ENCODE data around the gene GRAMD2A.

Gene GRAMD2A

DNA sequence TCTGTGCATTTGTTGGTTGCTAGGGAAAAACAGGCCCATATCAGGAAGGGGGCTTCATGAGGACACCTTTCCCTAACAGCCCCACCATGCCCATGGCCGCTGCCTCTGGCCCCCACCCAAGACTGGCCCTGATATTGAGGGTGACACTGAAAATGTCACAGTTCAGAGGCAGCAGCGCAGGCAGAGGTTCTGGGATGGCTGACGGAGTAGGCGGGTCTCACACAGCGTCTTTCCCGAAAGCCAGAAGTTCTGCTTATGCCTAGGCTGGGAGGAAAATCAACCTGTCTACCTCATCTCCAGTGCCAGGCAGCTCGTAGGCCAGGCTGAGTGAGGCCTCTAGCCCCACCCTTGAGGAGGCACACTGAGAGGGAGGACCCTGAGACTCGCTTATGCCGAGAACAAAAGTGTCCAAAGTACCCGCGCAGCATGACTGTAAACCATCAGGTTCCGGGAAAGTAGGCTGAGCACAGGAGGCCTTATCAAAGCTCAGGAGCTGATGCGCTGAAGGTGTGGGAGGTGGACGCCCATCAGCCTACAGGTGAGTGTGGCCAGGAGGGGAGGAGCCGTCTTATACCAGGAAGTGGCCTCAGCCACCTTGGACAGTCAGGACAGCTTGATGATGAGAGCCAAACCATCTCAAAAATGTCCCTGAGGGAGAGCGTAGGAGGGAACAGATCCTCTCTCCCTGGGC is 27.5 kb downstream of the GRAMD2A start:
- DNase-seq (ENCODE audit: low read depth) = no peak
- no peak overlapping the region for H3K4me3 ChIP-seq (ENCODE audit: control insufficient read depth, low read depth, low read length)
- TF ChIP-seq, protein P1, sequence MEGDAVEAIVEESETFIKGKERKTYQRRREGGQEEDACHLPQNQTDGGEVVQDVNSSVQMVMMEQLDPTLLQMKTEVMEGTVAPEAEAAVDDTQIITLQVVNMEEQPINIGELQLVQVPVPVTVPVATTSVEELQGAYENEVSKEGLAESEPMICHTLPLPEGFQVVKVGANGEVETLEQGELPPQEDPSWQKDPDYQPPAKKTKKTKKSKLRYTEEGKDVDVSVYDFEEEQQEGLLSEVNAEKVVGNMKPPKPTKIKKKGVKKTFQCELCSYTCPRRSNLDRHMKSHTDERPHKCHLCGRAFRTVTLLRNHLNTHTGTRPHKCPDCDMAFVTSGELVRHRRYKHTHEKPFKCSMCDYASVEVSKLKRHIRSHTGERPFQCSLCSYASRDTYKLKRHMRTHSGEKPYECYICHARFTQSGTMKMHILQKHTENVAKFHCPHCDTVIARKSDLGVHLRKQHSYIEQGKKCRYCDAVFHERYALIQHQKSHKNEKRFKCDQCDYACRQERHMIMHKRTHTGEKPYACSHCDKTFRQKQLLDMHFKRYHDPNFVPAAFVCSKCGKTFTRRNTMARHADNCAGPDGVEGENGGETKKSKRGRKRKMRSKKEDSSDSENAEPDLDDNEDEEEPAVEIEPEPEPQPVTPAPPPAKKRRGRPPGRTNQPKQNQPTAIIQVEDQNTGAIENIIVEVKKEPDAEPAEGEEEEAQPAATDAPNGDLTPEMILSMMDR (conservative IDR thresholded peaks at IDR 0.05; ENCODE audit: control insufficient read depth, insufficient read depth, low read depth, low read length) = no peak

DNA sequence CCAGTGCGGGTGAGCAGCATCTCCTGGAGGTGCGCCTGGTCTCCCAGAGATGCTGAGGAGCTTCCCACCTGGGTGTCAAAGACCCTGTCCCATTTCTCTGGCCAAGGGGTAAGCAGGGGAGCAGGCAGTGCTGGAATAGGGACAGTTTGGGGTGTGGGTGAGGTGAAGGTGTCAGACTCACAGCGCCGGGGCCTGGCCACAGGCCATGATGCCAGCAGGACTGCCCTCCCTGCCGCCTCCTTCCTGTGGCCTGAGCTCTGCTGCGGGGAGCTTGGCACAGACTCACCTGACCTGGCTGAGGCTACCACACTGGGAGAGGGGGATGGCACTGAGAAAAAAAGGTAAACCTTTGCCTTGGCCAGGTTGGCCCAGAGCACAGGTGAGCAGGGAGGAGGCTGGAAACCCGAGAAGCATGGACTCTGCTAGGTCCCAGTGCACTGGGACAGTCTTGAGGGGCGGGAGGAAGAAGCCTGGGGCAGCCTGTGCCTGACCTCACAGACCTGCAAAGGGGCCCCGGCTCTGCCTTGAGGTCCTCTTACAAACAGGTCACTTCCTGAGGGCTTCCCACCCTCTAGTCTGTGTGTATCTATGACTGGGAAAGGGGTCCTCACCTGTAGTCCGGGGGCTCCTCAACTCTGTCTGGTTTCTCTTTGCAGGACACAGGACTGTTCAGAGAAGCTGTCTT is 28.2 kb downstream of the GRAMD2A start:
- H3K4me3 ChIP-seq (ENCODE audit: control insufficient read depth, low read depth, low read length) = no peak overlapping the region
- TF ChIP-seq, protein P1 (conservative IDR thresholded peaks at IDR 0.05; ENCODE audit: control insufficient read depth, insufficient read depth, low read depth, low read length) = no peak
- DNase-seq (ENCODE audit: low read depth) = no peak

DNA sequence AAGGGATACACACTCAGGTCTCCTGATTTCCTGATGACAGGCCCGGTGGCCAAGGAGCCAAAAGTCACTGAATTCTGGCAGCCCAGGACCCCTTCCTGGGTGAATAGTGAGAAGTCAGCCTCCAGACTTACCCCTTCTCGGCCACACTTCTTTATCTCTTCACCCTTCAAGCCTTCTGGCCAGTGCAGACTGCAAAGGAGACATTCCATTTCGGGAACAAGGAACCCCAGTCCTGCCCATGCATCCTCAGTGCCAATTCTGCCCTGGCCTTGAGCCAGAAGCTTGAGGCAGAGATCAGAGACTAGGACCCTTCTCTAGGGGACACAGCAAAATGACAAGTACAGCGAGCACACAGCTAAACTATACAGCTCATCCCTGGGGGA is 28.8 kb downstream of the GRAMD2A start:
- TF ChIP-seq, protein P1 (conservative IDR thresholded peaks at IDR 0.05; ENCODE audit: control insufficient read depth, insufficient read depth, low read depth, low read length) = no peak
- no peak overlapping the region for H3K4me3 ChIP-seq (ENCODE audit: control insufficient read depth, low read depth, low read length)
- no peak for DNase-seq (ENCODE audit: low read depth)

DNA sequence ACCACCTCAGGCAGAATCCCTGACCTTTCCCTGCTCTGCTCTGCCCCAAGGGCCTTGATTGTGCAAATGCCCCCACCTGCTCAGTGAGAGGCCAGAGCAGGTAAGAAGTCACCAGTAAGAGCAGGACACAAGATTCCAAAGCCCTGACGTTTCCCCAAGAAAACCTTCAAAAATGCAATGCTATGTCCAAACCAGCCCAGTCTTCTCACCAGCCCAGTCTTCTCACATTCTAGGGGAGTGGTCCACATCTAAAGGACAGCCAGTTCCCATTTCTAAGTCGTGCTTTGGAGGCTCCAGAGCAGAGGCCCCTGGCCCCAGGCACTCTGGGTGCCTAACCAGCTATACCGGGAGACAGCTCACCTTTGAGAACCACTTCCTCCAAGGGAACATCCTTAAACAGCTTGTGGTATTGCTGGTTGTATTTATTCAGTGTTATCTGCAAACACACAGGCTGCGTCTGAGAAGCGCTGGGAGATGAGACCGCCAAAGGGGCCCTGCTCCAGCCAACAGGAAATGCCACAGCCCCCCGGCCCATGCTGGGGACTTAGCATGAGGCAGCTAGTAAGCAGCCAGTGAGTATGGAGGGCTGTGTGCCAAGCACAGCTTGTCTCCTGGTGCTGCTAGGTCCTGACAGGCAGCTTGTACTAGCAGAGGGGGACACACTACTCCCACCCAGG is 29.3 kb downstream of the GRAMD2A start:
- no peak for DNase-seq (ENCODE audit: low read depth)
- no peak overlapping the region for H3K4me3 ChIP-seq (ENCODE audit: control insufficient read depth, low read depth, low read length)
- TF ChIP-seq, protein P1 (conservative IDR thresholded peaks at IDR 0.05; ENCODE audit: control insufficient read depth, insufficient read depth, low read depth, low read length) = no peak

DNA sequence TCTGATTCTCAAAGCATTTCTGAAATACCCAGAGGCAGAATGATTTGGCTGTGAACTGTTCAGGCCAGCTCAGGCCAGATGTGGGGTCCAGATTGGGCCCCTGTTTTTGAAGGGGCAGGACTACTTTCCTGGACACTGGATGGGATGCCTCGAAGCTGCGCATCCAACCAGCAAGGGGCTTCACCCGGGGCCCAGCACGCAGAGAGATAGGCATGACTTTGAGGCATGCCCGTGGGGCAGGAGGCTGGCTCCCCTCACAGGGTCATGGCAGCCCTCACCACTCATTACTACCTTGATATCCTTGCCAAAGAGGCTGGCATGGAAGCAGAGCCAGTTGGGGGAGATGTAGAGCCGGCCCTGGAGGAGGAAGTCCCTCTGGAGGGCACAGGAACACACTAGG is 30.1 kb downstream of the GRAMD2A start:
- TF ChIP-seq, protein P1 (conservative IDR thresholded peaks at IDR 0.05; ENCODE audit: control insufficient read depth, insufficient read depth, low read depth, low read length) = no peak
- H3K4me3 ChIP-seq (ENCODE audit: control insufficient read depth, low read depth, low read length) = no peak overlapping the region
- no peak for DNase-seq (ENCODE audit: low read depth)

DNA sequence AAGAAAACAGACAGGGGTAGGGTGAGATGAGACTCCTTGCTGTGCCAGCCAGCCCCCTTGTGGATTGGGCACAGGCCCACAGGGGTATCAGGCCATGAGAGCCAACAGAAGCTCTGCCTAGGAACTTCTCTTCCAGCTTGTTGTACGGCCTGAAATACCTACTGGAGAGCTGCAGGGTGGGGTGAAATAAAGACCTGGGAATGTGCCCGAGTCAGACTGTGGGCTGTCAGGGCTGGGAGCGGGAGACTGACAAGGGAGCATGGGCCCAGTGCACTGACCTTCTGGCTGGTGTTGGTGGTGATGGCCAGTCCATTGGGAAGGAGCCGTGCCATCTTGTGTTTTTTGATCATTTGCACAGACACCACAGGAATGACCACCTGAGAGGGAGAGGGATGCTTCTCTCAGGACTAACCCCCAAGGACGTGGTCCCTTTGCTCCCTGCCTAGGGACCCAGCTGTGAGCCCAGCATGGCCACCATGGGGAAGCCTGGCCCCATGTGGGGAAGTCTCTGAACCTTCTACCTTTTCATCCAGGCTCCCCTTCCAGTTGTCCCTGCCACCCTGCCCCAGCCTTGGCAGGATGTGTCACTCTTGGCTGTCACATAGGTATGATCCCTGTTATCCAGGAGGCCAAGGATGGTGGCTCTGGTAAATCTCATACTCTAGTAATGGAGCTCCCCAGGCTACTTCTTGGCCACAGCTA is 30.7 kb downstream of the GRAMD2A start:
- H3K4me3 ChIP-seq (ENCODE audit: control insufficient read depth, low read depth, low read length) = no peak overlapping the region
- DNase-seq (ENCODE audit: low read depth) = no peak
- TF ChIP-seq, protein P1 (conservative IDR thresholded peaks at IDR 0.05; ENCODE audit: control insufficient read depth, insufficient read depth, low read depth, low read length) = no peak
